Progenitor cell of endocrine pancreas (in vitro differentiated cells): ENCODE data around the gene POFUT1. TPM values are rescaled to one million over a fixed set of nuclear protein-coding genes. Genes with fewer than 3 reads are reported as not detected.

Source experiments
- DNase-seq: peaks from one replicate; pipeline ENCODE4 v3.0.0; 2021; ENCODE audit warnings: low spot score; ENCODE audit not compliant: unreplicated experiment
- H3K27ac Mint-ChIP-seq: 2 replicates; pipeline ENCODE4 v1.8.0; 2021; ENCODE audit warnings: mild to moderate bottlenecking, moderate library complexity, mixed read lengths
- H3K27me3 Mint-ChIP-seq: 2 replicates; pipeline ENCODE4 v1.8.0; 2021; ENCODE audit warnings: mixed read lengths
- H3K36me3 Mint-ChIP-seq: 2 replicates; pipeline ENCODE4 v1.8.0; 2022; ENCODE audit warnings: mixed read lengths; ENCODE audit not compliant: insufficient read depth
- H3K4me1 Mint-ChIP-seq: 2 replicates; pipeline ENCODE4 v1.8.0; 2021; ENCODE audit warnings: low read depth, mixed read lengths
- H3K4me3 Mint-ChIP-seq: 2 replicates; pipeline ENCODE4 v1.8.0; 2021; ENCODE audit warnings: low read depth, mild to moderate bottlenecking, moderate library complexity, mixed read lengths
- H3K9me3 Mint-ChIP-seq: 2 replicates; pipeline ENCODE4 v1.8.0; 2021; ENCODE audit warnings: low read depth, mixed read lengths
- total RNA-seq: library from RNA; stranded (reverse); gene quantifications from 2 replicates; pipeline ENCODE4 v1.2.1, GENCODE V29; 2021
- TF ChIP-seq, protein P1 (sequence below): fragments of 200-600 bp; sonication (generic); IDR thresholded peaks from one replicate; pipeline ENCODE4 v1.5.0; 2021; ENCODE audit warnings: antibody characterized with exemption, mild to moderate bottlenecking; ENCODE audit not compliant: unreplicated experiment

POFUT1 gene
- total RNA-seq, 1 donor from 2014 or later: 49.8 TPM

GRCh38 chr20:32183947-32184635, 23.6 kb upstream of the POFUT1 start:
- Mint-ChIP-seq H3K27ac (no peak overlapping the region), H3K4me3 (no peak overlapping the region), H3K9me3 (no peaks in the 10 kb centered on the region), H3K36me3 (peaks cover 4% of the 10 kb centered on the region), H3K27me3 (no peaks in the 10 kb centered on the region), H3K4me1 (peaks cover 7% of the 10 kb centered on the region)
- TF ChIP-seq, protein P1, sequence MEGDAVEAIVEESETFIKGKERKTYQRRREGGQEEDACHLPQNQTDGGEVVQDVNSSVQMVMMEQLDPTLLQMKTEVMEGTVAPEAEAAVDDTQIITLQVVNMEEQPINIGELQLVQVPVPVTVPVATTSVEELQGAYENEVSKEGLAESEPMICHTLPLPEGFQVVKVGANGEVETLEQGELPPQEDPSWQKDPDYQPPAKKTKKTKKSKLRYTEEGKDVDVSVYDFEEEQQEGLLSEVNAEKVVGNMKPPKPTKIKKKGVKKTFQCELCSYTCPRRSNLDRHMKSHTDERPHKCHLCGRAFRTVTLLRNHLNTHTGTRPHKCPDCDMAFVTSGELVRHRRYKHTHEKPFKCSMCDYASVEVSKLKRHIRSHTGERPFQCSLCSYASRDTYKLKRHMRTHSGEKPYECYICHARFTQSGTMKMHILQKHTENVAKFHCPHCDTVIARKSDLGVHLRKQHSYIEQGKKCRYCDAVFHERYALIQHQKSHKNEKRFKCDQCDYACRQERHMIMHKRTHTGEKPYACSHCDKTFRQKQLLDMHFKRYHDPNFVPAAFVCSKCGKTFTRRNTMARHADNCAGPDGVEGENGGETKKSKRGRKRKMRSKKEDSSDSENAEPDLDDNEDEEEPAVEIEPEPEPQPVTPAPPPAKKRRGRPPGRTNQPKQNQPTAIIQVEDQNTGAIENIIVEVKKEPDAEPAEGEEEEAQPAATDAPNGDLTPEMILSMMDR: no peak
- no peak for DNase-seq

GRCh38 chr20:32184961-32185603, 22.6 kb upstream of the POFUT1 start:
- DNase-seq: no peak
- H3K36me3 Mint-ChIP-seq: peaks cover 4% of the 10 kb centered on the region
- TF ChIP-seq, protein P1: no peak
- H3K4me3 Mint-ChIP-seq: no peak overlapping the region
- H3K9me3 Mint-ChIP-seq: no peaks in the 10 kb centered on the region
- H3K4me1 Mint-ChIP-seq: peaks cover 10% of the 10 kb centered on the region
- H3K27ac Mint-ChIP-seq: no peak overlapping the region
- H3K27me3 Mint-ChIP-seq: no peaks in the 10 kb centered on the region

GRCh38 chr20:32186506-32186905, 21.2 kb upstream of the POFUT1 start:
- Mint-ChIP-seq H3K4me3 (no peak overlapping the region), H3K4me1 (peaks cover 16% of the 10 kb centered on the region), H3K9me3 (no peaks in the 10 kb centered on the region), H3K36me3 (peaks cover 4% of the 10 kb centered on the region), H3K27ac (no peak overlapping the region), H3K27me3 (no peaks in the 10 kb centered on the region)
- DNase-seq: no peak
- TF ChIP-seq, protein P1: no peak

GRCh38 chr20:32188376-32189122, 19.1 kb upstream of the POFUT1 start:
- H3K36me3 Mint-ChIP-seq: peaks cover 4% of the 10 kb centered on the region
- no peaks in the 10 kb centered on the region for H3K27me3 Mint-ChIP-seq

GRCh38 chr20:32189123-32189410, 18.6 kb upstream of the POFUT1 start:
- H3K9me3 Mint-ChIP-seq: no peaks in the 10 kb centered on the region
- H3K4me1 Mint-ChIP-seq: peaks cover 21% of the 10 kb centered on the region
- TF ChIP-seq, protein P1: no peak
- H3K4me3 Mint-ChIP-seq: peak overlapping the region; percentile 81
- no peak for DNase-seq
- peak overlapping the region; percentile 94 for H3K27ac Mint-ChIP-seq
- no peaks in the 10 kb centered on the region for H3K27me3 Mint-ChIP-seq
- peaks cover 5% of the 10 kb centered on the region for H3K36me3 Mint-ChIP-seq

More at GRCh38 chr20:32188376-32189122, 19.1 kb upstream of the POFUT1 start:
- H3K4me1 Mint-ChIP-seq: peaks cover 20% of the 10 kb centered on the region
- peak overlapping the region; percentile 89 for H3K27ac Mint-ChIP-seq
- TF ChIP-seq, protein P1: no peak
- no peak for DNase-seq
- H3K4me3 Mint-ChIP-seq: peak overlapping the region; percentile 81
- H3K9me3 Mint-ChIP-seq: no peaks in the 10 kb centered on the region
